Retinal pigment epithelial cell (primary cell): ENCODE results near the gene CCDC57.

ENCODE experiments used
- DNase-seq: peaks from one replicate; pipeline ENCODE4 v3.0.0-alpha.2; 2010; ENCODE audit warnings: low read depth
- H3K4me3 ChIP-seq: 2 replicates; pipeline ENCODE4 v1.5.1; 2011; ENCODE audit warnings: mild to moderate bottlenecking, low read length, control low read depth, moderate library complexity
- TF ChIP-seq, protein P1 (sequence below): conservative IDR thresholded peaks from 2 replicates; pipeline ENCODE4 v1.5.1; 2011; ENCODE audit warnings: low read depth, low read length, control low read depth, inconsistent platforms

Gene CCDC57

DNA sequence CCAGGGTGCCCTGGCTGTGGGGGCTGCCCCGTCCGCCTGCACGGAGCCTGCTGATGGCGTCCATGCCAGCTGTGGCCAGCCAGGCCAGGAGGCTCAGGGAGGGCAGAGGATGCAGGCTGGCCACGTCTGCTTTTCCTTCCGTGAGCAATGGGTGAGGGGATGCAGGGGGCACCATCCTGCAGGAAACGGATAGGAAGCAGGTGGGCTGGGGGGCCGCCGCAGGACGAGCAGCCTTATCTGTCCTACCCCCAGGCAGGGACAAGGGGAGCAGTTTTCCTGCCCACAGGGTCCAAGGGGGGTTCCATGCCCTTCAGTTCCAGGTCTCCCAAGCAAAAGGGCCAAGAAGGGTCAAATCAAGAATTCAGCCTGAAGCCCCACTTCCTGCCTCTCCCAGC is 153.8 kb downstream of the CCDC57 start:
- H3K4me3 ChIP-seq: no peak overlapping the region
- TF ChIP-seq, protein P1, sequence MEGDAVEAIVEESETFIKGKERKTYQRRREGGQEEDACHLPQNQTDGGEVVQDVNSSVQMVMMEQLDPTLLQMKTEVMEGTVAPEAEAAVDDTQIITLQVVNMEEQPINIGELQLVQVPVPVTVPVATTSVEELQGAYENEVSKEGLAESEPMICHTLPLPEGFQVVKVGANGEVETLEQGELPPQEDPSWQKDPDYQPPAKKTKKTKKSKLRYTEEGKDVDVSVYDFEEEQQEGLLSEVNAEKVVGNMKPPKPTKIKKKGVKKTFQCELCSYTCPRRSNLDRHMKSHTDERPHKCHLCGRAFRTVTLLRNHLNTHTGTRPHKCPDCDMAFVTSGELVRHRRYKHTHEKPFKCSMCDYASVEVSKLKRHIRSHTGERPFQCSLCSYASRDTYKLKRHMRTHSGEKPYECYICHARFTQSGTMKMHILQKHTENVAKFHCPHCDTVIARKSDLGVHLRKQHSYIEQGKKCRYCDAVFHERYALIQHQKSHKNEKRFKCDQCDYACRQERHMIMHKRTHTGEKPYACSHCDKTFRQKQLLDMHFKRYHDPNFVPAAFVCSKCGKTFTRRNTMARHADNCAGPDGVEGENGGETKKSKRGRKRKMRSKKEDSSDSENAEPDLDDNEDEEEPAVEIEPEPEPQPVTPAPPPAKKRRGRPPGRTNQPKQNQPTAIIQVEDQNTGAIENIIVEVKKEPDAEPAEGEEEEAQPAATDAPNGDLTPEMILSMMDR: no peak
- no peak for DNase-seq

DNA sequence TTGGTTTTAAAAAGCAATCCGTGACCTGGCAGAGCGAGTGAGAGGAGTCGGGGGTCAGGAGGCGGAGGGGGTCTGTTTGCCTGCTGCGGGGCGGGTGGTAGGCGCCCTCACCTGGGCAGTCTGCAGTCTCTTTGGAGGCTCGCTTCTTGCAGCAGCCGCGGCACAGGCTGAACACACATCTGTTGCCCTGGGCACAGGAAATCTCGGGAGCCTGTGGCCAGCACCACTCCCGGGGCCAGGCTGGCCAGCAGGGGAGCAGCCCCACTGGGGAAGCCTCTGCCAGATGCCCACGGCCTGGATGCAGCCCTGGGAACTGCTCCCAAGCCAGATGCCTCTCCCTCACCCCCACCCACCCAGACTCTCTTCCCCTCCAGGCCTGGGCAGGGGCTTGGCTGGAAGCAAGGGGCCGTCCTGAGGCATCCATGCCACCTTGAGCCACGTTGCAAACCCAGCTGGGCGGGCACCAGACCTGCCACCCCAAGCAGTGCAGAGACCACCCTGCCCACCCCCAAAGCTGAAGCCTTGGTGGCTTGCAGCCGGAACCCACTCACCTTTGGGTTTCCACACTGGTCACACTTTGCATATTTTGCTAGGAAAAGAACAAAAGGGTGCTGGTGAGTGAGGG is 154.3 kb downstream of the CCDC57 start:
- no peak overlapping the region for H3K4me3 ChIP-seq
- no peak for DNase-seq
- TF ChIP-seq, protein P1: no peak

DNA sequence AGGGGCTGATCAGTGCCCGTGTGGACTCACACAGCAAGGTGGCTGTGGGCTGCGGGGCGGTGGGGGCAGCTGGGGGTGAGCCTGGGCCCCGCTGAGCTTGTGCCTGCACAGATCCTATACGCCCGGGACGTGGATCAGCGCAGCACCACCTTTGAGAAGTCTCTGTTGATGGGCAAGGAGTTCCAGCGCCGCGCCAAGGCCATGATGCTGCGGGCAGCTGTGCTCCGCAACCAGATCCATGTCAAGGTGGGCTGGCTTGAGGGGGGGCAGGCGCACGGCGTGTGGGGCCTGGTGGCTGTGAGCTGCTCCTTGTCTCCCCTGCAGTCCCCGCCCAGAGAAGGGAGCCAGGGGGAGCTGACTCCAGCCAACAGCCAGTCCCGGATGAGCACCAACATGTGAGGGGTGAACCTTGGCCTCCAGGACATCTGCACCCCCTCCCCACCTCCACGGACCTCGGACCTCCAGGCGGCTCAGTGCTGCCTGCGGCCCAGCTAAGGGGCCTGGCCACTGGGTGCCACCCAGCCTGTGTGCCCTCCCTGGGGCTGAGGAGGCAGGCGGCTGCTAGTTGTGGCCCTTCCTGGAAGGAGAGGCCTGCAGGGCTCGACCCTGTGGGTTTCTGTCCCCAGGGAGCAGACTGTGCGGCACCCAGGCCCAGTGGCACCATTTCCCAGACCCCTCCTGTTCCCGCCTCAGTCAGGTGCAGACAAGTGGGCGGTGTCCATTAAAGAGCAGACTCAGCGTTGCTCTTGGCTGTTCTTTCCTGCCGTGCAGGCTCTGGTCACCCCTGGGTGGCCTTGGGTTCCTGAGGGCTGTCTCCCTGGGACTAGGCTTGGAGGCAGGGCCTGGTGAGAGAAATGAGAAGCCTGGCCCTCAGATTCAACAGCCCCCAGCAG is 155.7 kb downstream of the CCDC57 start:
- TF ChIP-seq, protein P1: no peak
- H3K4me3 ChIP-seq: no peak overlapping the region
- no peak for DNase-seq

DNA sequence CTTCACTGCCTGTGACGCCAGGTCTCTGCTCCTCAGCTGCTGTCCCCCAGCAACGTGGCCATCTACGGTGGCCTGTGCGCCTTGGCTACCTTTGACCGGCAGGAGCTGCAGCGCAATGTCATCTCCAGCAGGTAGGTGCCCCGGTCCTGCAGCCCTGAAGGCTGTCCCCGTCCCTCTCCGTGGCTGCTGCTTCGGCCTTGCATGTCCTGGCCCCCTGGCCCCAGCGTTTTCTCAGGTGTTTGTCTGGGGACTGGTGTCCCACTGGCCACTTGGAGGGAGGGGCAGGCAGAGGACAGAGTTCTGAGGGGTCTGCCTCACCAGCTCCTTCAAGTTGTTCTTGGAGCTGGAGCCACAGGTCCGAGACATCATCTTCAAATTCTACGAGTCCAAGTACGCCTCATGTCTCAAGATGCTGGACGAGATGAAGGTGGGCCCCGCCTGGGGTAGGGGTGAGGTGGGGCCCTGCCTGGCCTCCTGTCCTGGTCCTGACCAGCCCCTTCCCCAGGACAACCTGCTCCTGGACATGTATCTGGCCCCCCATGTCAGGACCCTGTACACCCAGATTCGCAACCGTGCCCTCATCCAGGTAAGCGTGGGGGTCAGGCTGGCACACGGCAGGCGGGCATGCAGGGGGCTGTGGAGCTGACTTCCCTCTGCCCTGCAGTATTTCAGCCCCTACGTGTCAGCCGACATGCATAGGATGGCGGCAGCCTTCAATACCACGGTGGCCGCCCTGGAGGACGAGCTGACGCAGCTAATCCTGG is 156.5 kb downstream of the CCDC57 start:
- H3K4me3 ChIP-seq: no peak overlapping the region
- TF ChIP-seq, protein P1: no peak
- DNase-seq: no peak

DNA sequence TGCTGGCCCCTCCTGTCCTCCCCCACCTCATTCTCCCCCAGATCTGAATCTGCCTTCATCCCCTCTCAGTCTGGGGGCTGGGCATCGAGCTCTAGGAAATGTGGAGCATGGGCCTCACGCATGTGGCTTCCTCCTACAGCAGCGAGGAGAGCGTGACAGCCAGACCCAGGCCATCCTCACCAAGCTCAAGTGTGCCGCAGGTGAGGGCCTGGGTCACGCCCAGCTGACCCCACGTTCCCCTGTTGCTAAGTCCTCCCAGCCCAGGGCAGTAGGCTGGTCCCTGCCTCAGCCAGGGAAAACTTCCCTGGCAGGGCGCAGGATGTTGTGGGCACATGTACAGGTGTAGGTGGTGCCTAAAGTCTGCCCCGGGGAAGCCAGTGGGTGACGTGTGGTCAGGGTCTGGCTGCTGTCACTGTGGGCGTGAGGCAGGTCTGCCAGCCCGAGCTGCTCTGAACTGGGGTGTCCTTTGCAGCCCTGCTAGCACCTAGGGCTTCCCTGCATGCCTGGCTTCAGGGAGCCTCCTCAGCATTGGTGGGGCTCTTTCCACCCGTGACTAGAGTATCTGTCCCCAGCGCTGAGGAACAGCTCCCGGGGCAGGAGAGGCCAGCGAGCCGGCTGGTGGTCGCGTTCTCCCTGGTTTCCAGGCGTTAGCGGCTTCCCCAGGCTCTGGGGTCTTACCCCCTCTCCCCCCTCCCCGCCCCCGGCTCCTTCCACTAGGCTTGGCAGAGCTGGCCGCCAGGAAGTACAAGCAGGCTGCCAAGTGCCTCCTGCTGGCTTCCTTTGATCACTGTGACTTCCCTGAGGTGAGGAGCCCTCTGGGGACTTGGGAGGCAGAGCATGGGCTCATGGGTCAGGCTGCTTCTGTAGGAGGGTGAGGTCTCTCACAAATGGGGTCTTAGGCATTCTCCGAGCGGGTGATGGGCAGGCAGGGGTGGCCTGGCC is 157.3 kb downstream of the CCDC57 start:
- H3K4me3 ChIP-seq: no peak overlapping the region
- no peak for DNase-seq
- TF ChIP-seq, protein P1: no peak

DNA sequence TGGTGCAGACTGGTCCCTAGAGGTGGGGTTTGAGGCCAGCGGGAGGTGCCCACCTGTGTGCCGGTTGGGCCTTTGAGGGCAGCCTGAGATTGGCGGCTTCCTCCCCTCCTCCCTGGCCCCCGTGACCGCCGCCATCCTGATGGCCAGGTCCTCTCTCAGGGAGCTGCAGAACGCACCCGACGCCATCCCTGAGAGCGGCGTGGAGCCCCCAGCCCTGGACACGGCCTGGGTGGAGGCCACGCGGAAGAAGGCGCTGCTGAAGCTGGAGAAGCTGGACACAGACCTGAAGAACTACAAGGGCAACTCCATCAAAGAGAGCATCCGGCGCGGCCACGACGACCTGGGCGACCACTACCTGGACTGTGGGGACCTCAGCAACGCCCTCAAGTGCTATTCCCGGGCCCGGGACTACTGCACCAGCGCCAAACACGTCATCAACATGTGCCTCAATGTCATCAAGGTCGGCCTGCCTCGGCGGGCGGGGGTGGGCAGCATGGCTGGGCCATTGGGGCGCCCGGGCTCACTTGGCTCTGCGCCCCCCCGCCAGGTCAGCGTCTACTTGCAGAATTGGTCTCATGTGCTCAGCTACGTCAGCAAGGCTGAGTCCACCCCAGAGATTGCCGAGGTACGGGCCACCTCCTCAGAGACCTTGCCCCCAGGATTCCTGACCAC is 158.2 kb downstream of the CCDC57 start:
- TF ChIP-seq, protein P1: no peak
- H3K4me3 ChIP-seq: no peak overlapping the region
- DNase-seq: no peak
